Measurements from ENCODE around the gene PODN. TPM values are rescaled to one million over a fixed set of nuclear protein-coding genes. Genes with fewer than 3 reads are reported as not detected.

The PODN gene
- polyA plus RNA-seq, 10 donors, result 6.6 to 11.4 (median 9.0) TPM

DNA sequence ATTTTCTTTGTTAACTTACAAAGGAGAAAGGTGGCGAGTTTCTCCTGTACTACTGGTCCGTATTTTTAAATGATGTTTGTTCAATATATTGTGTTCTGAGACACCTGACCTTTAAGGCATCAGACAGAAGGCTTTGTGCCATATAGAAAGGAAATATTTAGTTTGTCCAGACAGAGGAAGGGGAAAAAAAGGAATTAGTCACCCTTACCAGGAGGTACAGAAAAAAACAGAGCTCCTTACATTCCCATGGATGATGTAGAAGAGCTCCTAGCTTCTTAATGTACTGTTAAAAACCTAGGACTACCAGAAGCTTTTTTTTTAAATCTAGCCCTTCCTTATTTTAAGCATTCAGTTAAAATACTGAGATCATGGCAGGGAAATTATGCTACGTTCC lies 12.4 kb upstream of the PODN start:
- DNase-seq, result no peak

DNA sequence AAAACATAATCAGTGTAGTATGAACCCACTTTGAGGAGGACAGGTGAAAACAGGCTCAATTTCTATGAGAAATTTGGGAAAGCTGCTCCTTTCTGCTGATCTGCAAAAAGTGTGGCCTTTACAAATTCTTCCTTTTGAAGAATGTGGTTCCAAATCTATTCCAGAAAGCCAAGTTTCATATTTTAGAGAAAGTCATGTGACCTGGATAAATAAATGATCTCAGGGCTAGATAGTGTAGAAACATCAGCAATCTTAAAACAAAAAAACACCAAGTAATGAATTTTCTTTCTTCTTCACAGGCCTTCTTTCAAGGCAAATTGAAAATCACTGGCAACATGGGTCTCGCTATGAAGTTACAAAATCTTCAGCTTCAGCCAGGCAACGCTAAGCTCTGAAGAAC lies 11.7 kb upstream of the PODN start:
- no peak for DNase-seq

DNA sequence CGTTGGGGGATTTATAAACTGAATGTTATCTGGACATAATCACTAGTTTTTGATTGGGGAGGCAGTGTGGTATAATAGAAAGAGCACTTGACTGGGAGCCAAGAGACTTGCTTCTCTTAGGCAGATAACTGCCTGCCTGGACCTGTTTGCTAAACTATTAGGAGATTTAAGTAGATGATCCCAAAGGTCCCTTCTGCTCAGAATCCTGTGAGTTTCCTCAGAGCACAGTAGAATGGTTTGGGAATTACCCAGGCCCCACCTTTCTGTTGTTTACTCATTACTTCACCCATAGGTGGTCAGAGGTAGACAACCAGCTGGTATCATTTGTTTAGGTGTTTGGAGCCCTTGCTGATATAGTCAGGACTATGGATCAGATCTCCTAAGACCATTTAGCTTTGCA lies 10.3 kb upstream of the PODN start:
- DNase-seq, result no peak

DNA sequence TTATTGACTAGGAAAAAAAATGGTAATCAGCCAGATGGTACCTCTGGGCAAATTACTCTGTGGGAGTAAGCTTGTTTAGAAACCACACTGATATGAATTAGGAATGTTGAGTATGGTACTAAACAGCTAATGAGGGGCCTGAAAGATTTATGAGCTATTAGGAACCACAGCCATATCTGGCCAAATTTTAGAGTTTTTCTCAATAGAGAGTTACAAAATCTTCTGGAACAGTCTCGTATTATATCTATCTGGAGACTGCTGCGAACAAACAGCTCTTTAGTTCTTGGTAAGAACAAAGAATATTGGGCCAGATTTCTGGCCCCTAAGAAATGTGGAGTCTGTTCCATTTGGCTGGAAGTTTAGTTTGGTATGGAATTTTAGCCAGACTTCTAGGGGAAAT lies 4.9 kb upstream of the PODN start:
- peak in 1 of 3 donors; percentile 45 for DNase-seq

DNA sequence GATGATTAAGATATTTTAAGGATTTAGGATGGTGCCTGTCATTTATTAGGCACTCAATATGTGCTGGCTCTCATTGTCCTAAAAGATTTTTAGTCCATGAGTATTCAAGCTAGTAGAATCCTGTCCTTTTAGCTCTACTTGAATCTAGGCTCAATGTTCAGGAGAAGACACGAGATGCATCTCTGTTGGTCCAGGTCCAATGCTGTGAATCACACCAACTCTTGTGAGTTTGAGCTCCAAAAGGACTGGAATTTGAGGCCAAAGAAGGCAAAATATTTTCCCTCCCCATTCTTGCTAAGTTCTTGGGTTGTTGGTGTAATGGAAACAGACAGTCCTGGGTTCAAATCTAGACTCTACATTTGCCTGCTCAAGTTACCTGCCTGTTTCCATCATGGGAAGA lies 1.4 kb upstream of the PODN start:
- peak in 1 of 3 donors; percentile 49 for DNase-seq

DNA sequence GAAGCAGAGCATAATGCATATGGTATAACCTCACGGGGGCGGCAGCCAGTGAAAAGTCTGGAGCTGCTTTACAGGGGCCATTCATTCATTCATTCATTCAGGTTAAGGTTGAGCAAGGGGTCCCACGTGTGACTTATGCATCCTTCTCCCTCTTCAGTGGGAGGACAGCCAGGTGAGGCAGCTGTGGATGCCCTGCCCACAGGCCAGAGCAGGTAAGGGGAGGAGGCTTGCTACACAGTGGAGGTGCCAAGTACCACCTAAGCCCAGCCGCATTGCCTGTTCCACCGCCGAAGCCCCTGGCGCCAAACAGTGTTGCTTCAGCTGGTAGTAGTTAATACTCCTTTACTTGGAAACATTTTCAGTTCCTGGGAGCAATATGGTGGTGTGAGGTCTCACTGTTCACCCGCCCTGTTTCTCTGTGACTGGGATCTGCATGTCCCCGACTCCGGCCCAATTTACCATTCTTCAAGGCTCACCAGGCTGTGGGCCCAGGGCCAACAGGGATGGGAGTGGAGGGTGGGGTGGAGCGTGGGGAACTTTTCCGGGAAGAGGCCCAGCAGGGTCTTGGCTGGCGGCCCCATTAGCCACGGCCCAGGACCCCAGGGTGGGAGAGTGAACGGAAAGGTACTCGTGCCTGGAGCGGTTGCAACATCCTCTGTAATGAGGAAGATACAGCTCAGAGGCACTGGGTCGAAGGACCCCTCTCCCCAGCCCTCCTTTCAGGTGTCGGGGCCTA lies 722 bp upstream of the PODN start:
- no peak for DNase-seq

DNA sequence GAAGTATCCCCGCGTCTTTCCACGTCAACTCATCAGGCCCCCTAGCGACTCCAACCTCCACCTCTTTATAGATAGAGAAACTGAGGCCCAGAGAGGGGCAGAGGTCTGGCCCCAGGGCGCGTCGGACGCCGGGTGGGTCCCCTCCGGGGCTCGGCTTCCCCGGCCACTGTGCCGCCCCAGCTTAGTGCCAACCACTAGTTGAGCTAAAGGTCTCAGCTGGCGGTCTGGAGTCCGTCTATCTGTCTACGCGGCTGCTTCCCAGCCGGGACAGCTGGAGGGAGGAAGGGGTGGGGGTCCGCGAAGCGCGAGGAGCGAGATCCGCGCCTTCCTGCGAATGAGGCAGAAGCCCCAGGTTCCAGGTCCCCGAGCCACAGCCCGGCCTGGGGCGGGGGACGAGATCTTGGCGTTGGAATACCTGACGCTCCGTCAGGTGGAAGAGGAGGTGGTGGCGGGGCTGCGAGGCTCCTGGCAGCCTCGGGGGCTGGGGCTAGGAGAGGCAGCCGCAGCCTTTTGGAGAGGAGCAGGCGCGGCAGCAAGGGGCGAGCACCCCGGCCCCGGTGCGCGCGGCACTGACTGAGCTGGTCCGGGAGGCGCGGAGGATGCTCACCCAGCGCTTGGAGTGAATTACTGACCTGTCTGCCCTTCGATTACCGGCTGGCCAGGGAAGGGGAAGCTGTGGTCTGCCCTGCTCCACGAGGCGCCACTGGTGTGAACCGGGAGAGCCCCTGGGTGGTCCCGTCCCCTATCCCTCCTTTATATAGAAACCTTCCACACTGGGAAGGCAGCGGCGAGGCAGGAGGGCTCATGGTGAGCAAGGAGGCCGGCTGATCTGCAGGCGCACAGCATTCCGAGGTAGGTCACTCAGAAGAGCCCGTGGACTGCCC lies 937 bp downstream of the PODN start:
- peak in 1 of 3 donors; percentile 63 for DNase-seq

DNA sequence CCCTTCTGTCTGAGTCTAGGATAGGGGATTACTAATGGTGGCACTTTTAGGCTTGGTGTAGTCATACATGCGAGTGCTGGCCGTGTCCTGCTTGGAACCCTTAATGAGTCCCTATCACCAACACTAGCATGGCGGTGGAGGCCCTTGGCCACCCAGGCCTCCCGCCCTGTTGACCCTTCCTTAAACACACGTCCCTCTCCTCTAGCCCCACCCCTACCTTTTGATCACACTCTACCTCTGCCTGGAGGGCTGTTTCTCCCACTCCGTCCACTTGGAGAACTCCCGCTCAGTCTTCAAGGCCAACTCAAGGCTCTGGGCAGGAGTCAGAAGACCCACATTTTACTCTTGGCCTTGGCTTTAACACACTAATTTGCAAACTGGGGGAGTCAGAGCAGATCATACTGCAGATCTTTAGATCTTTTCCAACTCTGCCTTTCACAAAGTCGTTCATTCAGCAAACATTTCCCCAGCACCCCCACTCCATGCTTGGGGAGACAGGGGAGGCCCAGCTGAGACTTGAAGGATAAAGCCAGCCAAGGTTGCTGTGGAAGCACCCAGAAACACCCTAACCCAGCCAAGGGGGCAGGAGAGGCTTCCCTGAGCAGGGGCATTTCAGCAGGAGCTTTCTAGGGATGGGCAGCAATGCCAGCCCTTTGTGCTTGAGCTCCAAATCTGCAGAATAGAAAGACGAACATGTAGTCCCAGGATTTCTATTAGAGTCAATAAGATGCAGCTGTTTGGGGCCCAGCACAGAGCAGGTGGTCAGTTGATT lies 1.9 kb downstream of the PODN start:
- no peak for DNase-seq

DNA sequence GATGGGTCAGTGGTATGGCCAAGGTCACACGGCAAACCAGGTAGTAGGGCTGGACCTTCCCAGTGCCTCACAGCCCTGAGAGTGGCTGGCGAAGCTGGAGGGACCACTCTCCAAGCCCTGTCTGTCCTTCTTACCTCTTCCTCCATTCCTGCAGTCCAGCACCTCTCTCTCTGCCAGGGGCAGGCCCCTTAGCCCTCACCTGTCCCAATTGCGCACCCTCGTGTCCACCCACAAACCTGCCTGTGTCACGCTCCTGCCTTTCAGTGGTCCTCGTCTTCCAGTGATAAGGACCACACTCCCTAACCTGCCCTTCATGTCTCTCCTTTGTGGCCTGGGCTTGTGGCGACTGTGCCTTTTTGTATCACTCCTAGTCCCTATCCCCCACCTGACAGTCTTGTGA lies 3.4 kb downstream of the PODN start:
- no peak for DNase-seq

DNA sequence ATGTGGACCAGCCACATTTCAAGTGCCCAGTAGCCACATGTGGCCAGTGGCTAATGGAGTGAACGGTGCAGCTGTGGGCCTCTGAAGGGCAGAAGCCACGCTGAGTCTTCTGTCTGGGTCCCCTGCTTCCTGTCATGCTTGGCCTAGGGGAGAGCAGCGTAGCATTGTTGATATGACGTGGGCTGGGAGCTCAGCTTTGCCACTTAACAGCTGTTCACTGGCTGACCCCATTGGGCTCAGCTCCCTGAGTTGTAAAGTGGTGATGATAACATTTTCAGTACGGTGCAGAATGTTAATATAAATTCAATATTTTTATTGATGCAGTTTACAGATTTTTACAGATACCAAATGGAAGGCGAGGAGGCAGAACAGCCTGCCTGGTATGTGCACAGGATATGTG lies 4.5 kb downstream of the PODN start:
- no peak for DNase-seq

DNA sequence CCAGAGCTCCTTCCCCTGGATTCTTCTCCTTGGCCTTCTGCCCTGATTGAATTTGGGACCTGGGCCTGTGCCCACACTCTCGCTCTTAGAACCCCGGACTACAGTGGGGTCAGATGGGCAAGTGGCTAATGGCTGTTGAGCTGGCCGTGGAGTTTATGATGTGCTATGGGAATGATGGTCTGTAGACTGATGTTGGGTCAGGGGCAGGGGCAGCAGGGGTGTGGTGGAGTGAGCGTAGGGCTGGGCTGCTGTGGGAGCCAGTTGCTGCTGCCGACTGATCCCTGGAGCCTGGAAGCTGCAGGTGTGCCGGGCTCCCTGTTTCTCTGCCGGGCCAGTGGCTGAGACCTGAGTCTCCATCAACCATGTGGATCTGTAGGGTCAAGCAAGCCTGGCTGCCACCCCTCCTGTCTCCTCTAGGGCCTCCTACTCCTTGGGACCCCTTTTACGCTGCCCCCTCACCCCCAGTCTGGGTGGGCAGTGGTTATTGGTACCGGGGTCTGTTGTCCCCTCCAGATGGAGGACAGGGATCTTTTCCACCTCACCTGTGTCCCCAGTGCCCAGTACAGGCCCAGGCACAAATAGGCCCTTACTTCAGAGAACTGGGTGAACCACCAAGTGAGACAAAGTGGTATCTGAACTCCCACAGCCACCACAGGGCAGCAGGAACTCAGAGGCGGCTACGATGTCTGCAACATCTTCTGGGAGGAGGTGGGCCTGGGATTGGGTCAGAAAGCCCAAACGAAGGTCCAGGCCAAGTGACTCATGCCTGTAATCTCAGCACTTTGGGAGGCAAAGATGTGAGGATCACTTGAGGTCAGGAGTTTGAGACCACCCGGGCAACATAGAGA lies 5.1 kb downstream of the PODN start:
- DNase-seq, result no peak

DNA sequence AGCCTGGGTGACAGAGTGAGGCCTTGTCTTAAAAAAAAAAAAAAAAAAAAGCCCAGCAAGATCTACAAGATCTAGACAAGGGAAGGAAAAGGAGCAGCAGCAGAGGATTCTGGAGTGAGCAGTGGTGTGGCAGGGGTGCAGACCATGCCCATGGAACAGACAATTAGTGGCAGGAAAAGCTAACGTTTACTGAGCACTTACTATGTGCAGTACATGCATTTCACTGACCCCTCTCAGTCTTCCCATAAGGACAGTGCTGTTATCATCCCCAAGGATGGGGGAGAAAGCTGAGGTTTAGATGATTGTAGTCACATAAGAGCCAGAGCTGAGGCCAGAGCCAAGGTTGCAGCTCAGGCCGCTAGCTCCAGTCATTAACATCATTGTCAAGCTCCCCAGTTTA lies 5.9 kb downstream of the PODN start:
- DNase-seq, result no peak

DNA sequence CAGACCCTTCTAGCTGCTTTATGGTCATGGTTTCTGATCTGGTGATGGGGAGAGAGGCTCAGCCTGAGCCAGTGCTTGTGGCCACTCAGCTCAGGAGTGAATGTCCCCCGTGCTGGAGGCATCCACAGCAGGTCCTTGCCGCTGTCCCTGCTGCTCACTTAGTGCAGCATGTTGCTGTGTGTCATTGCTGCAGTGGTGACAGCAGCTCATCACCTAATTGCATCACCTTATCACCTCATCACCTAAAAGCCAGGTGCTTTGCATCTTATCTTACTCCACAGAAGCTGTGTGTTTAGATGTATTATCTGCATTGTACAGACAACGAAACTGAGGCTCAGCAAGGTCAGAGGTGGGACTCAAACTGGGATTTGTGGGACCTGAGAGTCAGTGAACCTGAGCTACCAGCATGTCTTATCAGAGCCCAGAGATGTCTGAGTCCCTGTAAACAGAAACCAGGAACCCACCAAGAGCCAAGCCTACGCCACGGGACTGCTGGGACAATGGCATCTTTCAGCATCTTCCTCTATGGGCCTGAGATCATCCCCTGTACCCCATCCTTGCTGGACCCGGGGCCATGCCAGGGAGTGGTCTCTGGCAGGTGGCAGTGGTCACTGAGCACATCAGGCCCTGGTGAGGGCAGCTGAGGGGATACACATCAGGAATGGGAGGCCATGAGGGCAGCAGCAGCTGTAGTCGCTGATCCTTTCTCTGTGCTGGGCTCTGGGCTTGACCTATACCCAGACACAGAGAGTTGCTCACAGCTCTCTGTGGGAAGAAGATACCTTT lies 6.5 kb downstream of the PODN start:
- no peak for DNase-seq

DNA sequence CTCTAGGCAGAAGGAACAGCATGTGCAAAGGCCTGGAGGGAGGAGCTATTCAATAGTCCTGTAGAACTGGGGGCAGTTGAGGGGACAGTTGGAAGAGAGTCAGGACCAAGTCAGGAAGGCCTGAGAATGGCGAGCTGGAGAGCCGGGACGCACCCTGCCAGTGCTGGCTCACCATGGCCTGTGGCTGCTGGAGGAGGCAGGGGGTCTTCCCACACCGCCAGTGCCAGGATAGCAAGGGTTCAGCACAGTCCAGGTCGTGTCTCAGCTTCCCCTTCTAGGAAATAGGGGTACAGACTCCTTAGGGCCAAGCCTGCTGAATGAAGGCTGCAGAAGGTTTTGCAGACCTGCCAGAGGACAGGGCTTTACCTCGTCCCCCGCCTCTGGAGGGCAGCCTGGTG lies 7.3 kb downstream of the PODN start:
- DNase-seq, result no peak

DNA sequence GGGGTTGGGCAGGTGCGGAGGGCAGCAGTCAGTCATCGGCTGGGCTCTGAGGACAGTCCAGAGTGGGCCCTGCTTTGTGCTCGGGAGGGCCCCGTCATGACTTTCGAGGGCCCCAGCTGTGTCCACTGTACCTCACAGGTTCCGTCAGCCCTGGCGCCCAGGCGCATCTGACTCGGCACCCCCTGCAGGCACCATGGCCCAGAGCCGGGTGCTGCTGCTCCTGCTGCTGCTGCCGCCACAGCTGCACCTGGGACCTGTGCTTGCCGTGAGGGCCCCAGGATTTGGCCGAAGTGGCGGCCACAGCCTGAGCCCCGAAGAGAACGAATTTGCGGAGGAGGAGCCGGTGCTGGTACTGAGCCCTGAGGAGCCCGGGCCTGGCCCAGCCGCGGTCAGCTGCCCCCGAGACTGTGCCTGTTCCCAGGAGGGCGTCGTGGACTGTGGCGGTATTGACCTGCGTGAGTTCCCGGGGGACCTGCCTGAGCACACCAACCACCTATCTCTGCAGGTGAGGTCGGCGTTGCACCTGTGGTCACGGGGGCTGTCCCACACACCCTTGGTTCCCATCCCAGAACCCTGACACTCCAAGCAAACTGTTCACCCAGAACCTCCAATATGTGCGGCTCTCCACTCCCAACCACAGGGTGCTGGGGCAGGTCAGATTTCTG lies 7.8 kb downstream of the PODN start:
- no peak for DNase-seq

DNA sequence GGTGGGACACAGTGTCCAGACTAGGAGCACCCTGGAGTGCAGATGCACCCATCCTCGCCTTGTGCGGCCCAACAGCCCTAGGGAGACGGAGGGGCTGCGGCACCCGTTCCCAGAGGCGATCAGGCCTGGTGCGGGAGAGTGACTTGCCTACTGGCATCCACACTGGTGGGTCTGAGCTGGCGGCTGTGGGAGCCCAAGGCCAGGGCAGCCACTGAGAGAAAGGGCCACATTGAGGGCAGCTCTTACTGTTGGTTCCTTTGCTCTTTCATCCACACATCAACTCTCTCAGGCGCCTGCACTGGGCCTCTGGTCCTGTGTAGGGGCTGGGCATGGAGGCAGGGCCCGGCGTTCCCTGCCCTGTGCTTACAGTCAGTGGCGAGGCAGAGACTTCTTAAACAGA lies 8.6 kb downstream of the PODN start:
- no peak for DNase-seq

DNA sequence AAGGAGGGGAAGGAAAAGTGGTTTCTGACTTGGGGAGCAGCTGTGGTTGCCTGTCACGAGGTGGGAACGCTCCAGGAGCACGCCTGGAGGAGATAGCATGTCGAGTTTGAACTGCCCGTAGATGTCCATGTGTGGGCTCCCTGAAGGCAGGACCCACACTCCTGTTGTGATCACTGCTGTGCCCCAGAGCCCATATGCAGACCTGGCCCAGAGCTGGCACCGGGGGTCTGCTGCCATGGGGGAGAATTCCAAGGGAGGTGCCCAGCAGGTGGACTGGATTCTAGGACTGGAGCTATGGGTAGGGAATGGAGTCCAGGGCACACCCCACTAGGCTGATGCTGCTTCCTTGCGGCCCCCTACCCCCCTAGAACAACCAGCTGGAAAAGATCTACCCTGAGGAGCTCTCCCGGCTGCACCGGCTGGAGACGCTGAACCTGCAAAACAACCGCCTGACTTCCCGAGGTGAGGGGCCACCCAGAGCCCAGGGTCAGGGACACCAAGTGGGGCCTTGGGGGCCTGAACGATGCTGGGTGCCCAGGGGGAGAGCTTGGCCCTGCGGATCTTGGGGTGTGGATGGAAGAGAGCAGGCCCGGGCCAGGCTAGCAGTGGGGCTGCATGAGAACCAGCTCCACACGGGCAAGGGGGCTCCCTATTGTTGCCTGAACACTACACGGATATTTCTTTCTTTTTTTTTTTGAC lies 9.3 kb downstream of the PODN start:
- DNase-seq, result no peak

DNA sequence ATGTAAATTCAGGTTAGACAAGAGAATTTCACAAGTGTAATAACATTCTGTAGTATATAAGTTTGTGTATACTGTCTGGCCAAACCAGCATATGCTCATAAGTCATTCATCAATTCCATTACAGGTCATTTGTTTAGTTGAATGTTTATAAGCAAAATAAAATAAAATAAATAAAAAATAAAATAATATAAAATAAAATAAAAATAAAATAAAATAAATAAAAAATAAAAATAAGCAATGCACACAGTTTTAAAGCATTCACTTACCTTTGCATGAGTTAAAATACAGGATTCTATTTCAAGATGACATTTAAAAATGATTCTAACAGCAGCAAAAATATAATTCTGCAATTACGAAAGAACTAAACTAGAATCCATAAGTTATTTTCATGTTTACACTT lies 9.9 kb downstream of the PODN start:
- DNase-seq, result no peak

DNA sequence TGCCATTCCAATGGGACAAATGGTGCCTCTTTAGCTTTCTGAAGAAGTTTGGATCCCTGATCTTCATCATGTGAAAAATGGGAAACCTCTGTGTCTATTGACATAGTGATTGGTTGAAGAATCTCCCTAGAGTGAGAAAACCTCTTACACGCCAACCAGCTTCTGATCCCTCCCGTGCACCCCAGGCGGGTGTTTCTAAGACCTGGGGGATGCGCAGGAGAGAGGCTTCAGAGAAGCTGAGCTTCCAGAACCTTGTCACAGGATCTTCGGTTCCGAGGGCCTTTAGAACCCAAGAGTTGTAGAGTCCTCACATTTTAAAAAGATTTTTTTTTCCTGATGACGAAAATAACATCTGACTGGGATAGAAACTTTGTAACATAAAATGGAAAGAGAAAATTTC lies 11.3 kb downstream of the PODN start:
- no peak for DNase-seq
